HEK293 (cell line): ENCODE results near the gene PEX7.

Experiments used
- CTCF ChIP-seq: fragments of 450-650 bp; formaldehyde crosslinking; IDR thresholded peaks from 2 replicates; pipeline ENCODE4 v1.5.1; 2016; ENCODE audit warnings: missing biosample characterization, missing genetic modification characterization
- PBX3 ChIP-seq: sonication (generic); formaldehyde crosslinking; IDR thresholded peaks from 2 replicates; pipeline ENCODE4 v1.8.1; 2022; ENCODE audit warnings: mild to moderate bottlenecking, moderate library complexity, missing genetic modification reagents
- ZNF221 ChIP-seq: fragments of 450-650 bp; formaldehyde crosslinking; IDR thresholded peaks from 2 replicates; pipeline ENCODE4 v1.5.1; 2017; ENCODE audit warnings: missing biosample characterization, missing genetic modification characterization, borderline replicate concordance
- ZNF274 ChIP-seq, 2 experiments: fragments of 200-500 bp in 1 of 2; fragments of 450-650 bp in 1 of 2; sonication (Bioruptor generic) in 1 of 2; formaldehyde crosslinking in 1 of 2; IDR thresholded peaks; 2 replicates each; pipeline versions ENCODE4 v1.5.1 to v1.6.1; 2014 to 2016; ENCODE audit warnings: borderline replicate concordance in 1 of 2, inconsistent platforms in 1 of 2, low read length in 1 of 2, missing biosample characterization in 1 of 2, missing genetic modification characterization in 1 of 2
- ZNF350 ChIP-seq: fragments of 450-650 bp; formaldehyde crosslinking; IDR thresholded peaks from 2 replicates; pipeline ENCODE4 v1.5.0; 2017; ENCODE audit warnings: missing biosample characterization, mild to moderate bottlenecking, missing genetic modification characterization
- ZNF398 ChIP-seq: fragments of 450-650 bp; formaldehyde crosslinking; IDR thresholded peaks from 2 replicates; pipeline ENCODE4 v1.5.1; 2017; ENCODE audit warnings: missing biosample characterization, missing genetic modification characterization
- ZNF707 ChIP-seq: fragments of 450-650 bp; formaldehyde crosslinking; IDR thresholded peaks from 2 replicates; pipeline ENCODE4 v1.5.1; 2016; ENCODE audit warnings: missing biosample characterization, missing genetic modification characterization

GRCh38 chr6:136869451-136869850 is 47.1 kb downstream of the PEX7 start:
- TF ChIP-seq ZNF398 (no peak), CTCF (tag by site-specific recombination) (no peak), PBX3 (CRISPR knock-in tag) (no peak), ZNF221 (tag by site-specific recombination) (no peak), ZNF707 (tag by site-specific recombination) (no peak), ZNF274 (IDR thresholded peaks at IDR 0.05; ENCODE audit: low read length) (no peak), ZNF274 (tag by site-specific recombination; IDR thresholded peaks at IDR 0.05; ENCODE audit: borderline replicate concordance) (no peak), ZNF350 (no peak)
